Loucy (cell line): ENCODE data around the gene NUDT9.

Experiments used
- EZH2phosphoT487 ChIP-seq: fragments of 200-600 bp; IDR thresholded peaks from 2 replicates; pipeline ENCODE4 v1.6.1; 2018; ENCODE audit warnings: antibody characterized with exemption, mild to moderate bottlenecking, moderate library complexity, borderline replicate concordance
- TF ChIP-seq, protein P1 (sequence below): fragments of 200-600 bp; sonication (generic); conservative IDR thresholded peaks from 2 replicates; pipeline ENCODE4 v1.5.1; 2014; ENCODE audit warnings: mild to moderate bottlenecking, antibody characterized with exemption, low read length

DNA sequence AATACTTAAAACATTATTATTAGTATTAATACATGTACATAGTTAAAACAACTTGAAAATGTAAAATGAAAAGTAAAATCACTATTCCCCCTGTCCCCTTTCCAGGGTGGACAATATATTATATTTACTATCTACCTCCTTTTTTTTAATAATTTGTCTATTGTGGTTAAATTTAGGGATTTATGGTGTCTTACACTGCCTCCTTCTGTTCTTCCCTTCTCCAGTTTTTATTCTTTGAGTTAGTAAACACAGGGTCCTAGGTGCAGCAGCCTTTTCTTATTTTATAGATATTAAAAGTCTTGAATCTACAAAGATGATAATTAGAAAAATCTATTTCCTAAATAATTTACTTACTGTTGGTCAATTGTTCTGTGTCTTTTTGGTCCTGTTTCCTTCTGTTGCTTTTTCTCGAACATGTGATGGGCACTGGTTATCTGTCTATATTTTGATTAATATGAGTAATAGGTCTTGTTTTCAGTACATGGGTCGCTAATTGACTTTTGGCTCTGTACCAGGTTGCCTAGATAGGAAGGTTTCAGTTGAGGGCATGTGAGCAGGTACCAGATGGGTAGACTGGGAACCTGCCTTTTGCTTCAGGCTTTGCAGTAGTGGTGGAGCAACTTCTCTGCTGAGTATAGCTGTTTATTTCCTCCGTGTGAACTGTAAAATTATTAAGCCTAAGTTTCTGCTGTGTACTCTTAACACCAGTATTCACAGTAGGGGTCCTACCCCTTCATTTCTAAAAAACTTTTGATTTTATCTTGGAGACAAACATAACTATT, 1.1 kb downstream of the NUDT9 start:
- TF ChIP-seq, protein P1, sequence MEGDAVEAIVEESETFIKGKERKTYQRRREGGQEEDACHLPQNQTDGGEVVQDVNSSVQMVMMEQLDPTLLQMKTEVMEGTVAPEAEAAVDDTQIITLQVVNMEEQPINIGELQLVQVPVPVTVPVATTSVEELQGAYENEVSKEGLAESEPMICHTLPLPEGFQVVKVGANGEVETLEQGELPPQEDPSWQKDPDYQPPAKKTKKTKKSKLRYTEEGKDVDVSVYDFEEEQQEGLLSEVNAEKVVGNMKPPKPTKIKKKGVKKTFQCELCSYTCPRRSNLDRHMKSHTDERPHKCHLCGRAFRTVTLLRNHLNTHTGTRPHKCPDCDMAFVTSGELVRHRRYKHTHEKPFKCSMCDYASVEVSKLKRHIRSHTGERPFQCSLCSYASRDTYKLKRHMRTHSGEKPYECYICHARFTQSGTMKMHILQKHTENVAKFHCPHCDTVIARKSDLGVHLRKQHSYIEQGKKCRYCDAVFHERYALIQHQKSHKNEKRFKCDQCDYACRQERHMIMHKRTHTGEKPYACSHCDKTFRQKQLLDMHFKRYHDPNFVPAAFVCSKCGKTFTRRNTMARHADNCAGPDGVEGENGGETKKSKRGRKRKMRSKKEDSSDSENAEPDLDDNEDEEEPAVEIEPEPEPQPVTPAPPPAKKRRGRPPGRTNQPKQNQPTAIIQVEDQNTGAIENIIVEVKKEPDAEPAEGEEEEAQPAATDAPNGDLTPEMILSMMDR: no peak; the same call in 1 of the 2 replicates
- TF ChIP-seq EZH2phosphoT487: no peak
